ENCODE data around the gene CMTM3.
A peak's percentile ranks its signal among the peaks of the same experiment; 100 is the strongest.
"Not testable (repeated sequence)": the region's sequence is repeated elsewhere in the genome, so short reads cannot be mapped to it uniquely, and the experiment has no call there.

The CMTM3 gene

GRCh38 chr16:66636199-66636598 lies 31.7 kb downstream of the CMTM3 start:
- no peak for DNase-seq (ENCODE audit: low spot score)

- DNase-seq (ENCODE audit: low spot score): no peak
Observed at GRCh38 chr16:66637806-66638205, 33.3 kb downstream of the CMTM3 start.

DNA sequence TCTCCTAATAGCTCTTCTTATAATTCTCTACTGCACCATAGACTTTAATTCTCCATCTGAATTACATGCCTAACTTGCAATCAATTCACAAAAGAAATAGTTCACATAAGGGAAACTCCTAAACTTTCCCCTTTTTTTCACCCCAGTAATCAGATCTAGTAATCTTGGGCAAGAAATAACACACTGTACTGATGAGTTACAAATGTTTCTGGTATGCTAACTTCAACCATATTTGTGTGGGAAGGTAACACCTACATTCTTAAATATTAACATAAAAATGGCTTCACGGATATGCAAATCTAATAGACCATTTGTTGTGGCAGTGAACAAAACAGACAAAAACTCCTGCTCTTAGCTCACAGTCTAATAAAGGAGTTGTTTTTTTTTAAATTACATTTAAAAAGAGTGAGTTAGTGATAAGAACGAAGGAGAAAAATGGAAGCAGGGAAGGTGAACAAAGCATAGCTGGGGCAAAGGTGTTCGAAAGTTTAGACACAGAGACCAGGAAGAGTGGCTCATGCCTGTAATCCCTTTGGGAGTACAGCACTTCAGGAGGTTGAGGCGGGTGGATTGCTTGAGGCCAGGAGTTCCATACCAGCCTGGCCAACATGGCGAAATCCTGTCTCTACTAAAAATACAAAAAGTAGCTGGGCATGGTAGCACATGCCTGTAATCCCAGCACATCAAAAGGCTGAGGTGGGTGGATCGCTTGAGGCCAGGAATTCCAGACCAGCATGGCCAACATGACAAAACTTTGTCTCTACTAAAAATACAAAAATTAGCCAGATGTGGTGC lies 34.8 kb downstream of the CMTM3 start:
- DNase-seq (ENCODE audit: low spot score): no peak

DNA sequence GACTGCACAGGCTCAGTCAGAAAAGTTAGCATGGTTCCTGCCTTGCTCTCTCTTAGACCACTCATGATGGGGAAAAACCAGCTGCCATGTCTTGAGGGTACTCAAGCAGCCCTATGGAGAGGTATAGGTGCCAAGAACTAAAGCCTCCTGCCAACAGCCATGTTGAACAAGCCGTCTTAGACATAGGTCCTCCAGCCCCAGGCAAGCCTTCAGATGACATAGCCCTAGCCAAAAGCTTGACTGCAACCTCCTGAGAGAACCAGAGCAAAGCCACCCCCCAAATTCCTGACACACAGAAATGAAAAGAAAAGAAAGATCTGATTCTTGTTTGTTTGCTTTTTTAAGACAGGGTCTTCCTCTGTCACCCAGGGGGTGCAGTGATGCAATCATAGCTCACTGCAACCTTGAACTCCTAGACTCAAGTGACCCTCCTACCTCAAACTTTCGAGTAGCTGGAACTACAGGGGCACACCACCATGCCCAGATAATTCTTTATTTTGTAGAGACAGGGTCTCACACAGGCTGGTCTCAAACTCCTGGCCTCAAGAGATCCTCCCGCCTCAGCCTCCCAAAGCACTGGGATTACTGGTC lies 36.3 kb downstream of the CMTM3 start:
- DNase-seq (ENCODE audit: low spot score): no peak

GRCh38 chr16:66641387-66641786 lies 36.9 kb downstream of the CMTM3 start:
- no peak for DNase-seq (ENCODE audit: low spot score)

- DNase-seq (ENCODE audit: low spot score): no peak
Observed at GRCh38 chr16:66647866-66648265, 43.4 kb downstream of the CMTM3 start.

DNA sequence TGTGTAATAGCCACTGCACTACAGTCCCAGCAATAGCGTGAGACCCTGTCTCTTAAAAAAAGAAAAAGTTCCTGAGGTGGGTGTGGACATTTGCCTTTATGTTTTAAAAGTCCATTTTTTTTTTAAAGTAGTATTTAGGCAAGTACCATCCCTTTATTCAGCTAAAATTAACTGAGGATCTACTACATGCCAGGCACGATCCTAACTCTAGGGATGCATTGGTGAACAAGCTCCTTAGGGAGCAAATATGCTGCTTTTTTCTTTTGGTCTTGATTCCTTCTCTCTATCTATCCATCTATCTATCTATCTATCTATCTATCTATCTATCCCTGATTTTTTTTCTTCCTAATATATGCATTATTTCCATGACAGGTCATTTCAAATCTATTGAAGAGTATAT lies 44.7 kb downstream of the CMTM3 start:
- DNase-seq (ENCODE audit: low spot score): no peak

- no peak for DNase-seq (ENCODE audit: low spot score)
Observed at GRCh38 chr16:66649636-66650205, 45.2 kb downstream of the CMTM3 start.

DNA sequence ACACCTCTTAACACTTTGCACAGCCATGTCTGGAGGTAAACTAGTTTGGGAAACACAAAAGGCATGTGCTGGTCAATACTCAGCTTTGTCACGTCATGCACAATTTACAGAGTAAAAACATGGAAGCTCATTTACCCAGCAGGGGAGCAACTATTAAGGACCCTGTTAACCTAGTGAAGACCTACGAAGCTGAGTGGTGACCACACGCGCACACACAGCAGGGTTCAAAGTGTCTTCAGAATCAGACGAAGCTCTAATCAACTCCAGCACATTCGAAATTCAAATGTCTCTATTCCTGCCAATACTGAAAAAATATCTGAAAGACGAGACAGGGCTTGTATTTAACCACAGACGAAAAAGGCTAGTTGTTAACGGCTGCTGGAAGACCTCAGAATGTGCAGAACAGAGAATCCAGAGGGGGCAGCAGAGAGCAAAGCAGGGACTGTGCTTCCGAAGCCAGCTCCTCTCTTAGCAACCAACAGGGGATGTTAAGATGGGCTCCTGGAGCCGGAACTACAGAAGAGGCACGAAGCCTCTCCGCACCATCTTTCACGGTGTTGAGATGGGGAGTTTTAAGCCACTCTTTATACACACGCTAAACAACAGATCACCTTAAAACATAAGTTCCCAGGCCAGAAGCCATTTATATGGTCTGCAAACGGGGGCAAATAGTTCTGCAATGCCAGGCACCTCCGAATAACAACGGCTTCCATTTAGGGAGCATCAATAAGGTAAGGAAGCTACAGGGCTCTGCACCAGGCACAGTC lies 46.4 kb downstream of the CMTM3 start:
- peak; percentile 65 for DNase-seq (ENCODE audit: low spot score)

- DNase-seq (ENCODE audit: low spot score): no peak
Observed at GRCh38 chr16:66651474-66651765, 46.9 kb downstream of the CMTM3 start.

GRCh38 chr16:66651965-66652364 lies 47.5 kb downstream of the CMTM3 start:
- no peak for DNase-seq (ENCODE audit: low spot score)

GRCh38 chr16:66652661-66653360 lies 48.3 kb downstream of the CMTM3 start:
- DNase-seq (ENCODE audit: low spot score): no peak

GRCh38 chr16:66653581-66654350 lies 49.3 kb downstream of the CMTM3 start:
- DNase-seq (ENCODE audit: low spot score): no peak

DNA sequence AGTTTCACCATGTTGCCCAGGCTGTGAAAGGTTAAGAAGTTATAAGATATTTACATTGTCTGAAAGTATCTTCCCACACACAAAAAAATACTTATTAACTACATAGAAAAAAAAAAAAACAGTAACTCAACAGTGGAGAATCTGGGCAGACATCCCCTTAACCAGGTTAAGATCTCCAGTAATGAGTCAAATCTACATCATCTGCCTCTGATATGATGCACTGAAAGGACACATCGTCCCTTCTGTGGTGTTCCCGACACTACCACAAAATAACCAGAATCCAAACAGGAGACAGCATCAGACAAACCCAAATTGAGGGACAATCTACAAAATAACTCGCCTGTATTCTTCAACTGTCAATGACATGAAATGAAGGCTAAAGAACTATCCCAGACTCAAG lies 52.0 kb downstream of the CMTM3 start:
- no peak for DNase-seq (ENCODE audit: low spot score)

DNA sequence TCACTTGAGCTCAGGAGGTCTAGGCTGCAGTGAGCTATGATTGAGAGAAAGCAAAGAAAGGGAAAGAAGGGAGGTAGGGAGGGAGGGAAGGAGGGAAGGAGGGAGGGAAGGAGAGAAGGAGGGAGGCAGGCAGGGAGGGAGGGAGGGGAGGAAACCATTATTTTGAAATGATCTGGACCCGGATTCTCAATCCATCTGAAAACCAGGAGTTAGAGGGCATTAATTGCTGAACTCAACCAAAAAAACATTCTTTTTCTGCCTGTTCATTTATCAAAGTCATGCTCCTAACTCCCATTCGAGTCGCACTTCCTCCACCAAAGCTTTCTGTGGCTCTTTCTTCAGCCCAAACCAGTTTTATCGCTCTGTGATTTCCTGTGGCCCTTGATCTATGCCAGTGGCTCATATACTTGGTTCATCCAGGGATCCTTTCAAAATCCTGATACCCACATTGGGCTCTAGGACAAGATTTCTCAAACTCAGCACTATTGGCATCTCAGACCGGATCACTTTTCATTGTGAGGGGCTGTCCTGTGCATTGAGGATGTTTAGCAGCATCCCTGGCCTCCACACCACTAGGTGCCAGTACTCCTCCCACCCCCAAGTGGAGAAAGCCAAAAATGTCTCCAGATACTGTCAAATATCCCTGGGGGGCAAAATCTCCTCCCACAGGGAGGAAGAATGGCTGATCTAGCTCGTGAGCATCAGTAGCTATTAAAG lies 53.8 kb downstream of the CMTM3 start:
- DNase-seq (ENCODE audit: low spot score): no peak

DNA sequence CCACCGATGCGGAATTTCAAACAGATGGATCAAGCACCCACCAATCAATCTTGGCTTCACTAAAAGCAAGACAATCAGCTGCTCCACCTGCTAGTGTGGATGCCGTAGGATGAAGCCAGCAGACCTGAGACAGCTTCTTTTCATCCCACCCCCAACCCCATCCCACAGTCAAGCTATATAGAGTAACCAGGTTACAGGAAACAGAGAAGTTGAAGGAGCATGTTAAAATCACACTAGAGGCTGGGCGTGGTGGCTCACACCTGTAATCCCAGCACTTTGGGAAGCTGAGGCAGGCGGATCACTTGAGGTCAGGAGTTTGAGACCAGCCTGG lies 54.3 kb downstream of the CMTM3 start:
- DNase-seq (ENCODE audit: low spot score): no peak

DNA sequence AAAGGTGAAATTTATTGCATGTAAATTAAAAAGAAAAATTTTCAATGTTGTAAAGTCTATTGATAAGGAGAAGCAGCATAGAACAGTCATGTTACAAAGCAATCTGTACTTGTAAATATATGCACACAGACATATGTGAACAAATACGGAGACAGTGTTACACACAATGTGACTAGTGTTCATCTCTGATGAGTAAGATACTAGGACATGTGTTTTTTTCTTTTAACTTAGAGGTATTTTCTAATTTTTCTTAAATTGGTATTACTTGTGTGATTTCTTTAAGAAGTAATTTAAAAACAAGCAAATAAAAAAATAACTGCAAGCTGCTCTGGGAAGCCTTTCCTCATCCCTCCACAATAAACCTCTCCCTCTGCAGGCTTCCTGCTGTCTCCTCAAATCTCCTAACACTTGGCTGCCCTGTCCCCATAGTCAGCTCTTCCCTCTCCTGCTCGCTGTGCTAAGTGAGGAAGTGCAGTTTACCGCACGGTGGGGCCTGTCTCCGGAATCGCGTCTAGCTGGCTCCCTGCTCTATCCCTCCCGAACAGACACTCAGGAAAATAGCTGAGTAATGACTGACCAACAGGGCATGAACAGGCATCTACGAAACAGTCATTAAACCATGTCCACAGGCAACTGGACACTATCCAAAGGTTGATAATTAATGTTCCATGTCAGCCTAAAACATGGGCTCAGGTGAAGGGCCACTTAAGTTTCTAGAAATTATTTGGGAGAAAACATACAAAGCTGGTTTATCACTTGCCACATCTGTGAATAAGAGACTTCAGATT lies 56.1 kb downstream of the CMTM3 start:
- peak; percentile 83 for DNase-seq (ENCODE audit: low spot score)

DNA sequence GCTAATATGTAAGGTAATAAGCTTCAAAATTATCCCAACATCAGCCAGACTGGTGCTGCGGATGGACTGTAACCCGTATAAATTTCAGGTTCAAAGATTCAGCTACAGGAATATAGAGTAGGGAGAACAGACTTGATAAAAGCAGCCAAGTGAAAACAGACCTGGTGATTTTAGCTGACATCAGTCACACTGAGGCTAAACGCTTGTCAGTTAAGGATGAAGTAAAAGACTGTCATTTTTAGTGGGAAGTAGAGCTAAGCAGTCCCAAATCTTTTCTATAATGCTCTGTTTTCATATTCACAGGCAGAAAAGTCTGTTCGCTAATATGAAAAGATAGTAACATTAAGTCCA lies 56.7 kb downstream of the CMTM3 start:
- DNase-seq (ENCODE audit: low spot score): no peak

DNA sequence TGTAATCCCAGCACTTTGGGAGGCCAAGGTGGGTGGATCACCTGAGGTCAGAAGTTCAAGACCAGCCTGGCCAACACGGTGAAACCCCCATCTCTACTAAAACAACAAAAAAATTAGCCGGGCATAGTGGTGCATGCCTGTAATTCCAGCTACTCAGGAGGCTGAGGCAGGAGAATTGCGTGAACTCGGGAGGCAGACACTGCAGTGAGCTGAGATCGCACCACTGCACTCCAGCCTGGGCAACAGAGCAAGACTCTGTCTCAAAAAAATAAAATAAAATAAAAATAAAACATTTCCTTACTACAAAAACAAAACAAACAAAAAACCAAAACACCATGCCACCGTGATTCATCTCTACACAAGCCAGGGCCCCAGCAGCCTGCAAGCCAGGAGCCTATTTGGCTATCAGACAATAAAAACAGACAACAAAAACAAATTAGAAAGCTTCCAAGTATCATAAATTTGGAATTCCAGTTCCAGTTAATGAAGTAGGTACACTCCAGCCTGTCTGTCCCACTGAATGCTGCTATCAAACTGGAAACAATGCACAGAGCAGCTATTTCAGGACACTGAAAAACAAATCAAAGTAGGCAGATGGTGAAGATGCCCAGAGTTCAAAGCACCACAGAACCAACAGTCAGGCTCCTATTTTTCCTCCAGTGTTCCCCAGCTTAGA lies 57.3 kb downstream of the CMTM3 start:
- DNase-seq (ENCODE audit: low spot score): not testable (repeated sequence)

Measured in kidney capillary endothelial cell (primary cell).